GM12878 (cell line): Measurements from ENCODE around the gene PTPRD.

Experiments used
- BCLAF1 ChIP-seq: fragments of 450-650 bp; IDR thresholded peaks from 2 replicates; pipeline ENCODE4 v1.6.1; 2017; ENCODE audit warnings: antibody characterized with exemption, mild to moderate bottlenecking, moderate library complexity
- CBX5 ChIP-seq: sonication (generic); IDR thresholded peaks from 2 replicates; pipeline ENCODE4 v1.6.1; 2016; ENCODE audit warnings: low read depth, moderate library complexity, mild to moderate bottlenecking, inconsistent platforms
- CTCF ChIP-seq, 3 experiments: IDR thresholded peaks in 2 of 3; conservative IDR thresholded peaks in 1 of 3; 2 replicates each; pipeline ENCODE4 v1.5.1; 2011; ENCODE audit warnings: low read depth in 3 of 3, low read length in 3 of 3, mild to moderate bottlenecking in 3 of 3, control low read depth in 2 of 3, moderate library complexity in 2 of 3, inconsistent platforms in 1 of 3, mixed read lengths in 1 of 3; ENCODE audit not compliant: control insufficient read depth in 2 of 3, insufficient read depth in 1 of 3; ENCODE audit errors: extremely low read depth in 1 of 3
- MAX ChIP-seq: IDR thresholded peaks from 2 replicates; pipeline ENCODE4 v1.6.1; 2012; ENCODE audit warnings: low read depth, low read length, improper control_type of control experiment
- NBN ChIP-seq: fragments of 450-650 bp; IDR thresholded peaks from 2 replicates; pipeline ENCODE4 v1.6.1; 2016
- RB1 ChIP-seq: fragments of 450-650 bp; formaldehyde crosslinking; IDR thresholded peaks from 2 replicates; pipeline ENCODE4 v1.6.1; 2017; ENCODE audit warnings: mild to moderate bottlenecking, borderline replicate concordance
- RUNX3 ChIP-seq: IDR thresholded peaks from 2 replicates; pipeline ENCODE4 v1.6.1; 2012; ENCODE audit warnings: low read length, inconsistent platforms
- SPI1 ChIP-seq: IDR thresholded peaks from 2 replicates; pipeline ENCODE4 v1.6.1; 2011; ENCODE audit warnings: low read depth, mild to moderate bottlenecking, low read length, moderate library complexity, borderline replicate concordance; ENCODE audit not compliant: insufficient read depth
- SRF ChIP-seq, 2 experiments: IDR thresholded peaks; 2 replicates each; pipeline ENCODE4 v1.6.1; 2011; ENCODE audit warnings: low read depth in 2 of 2, low read length in 2 of 2, mild to moderate bottlenecking in 1 of 2, moderate library complexity in 1 of 2
- TARDBP ChIP-seq: IDR thresholded peaks from 2 replicates; pipeline ENCODE4 v1.6.1; 2016; ENCODE audit warnings: borderline replicate concordance

- TF ChIP-seq CTCF (IDR thresholded peaks at IDR 0.05 in 2 of 3, conservative IDR thresholded peaks at IDR 0.05 in 1 of 3; ENCODE audit: control insufficient read depth in 2 of 3, extremely low read depth in 1 of 3, insufficient read depth in 1 of 3, low read depth in 3 of 3, low read length in 3 of 3), result no peak
- no peak for TF ChIP-seq RUNX3
- TF ChIP-seq SRF (IDR thresholded peaks at IDR 0.05; ENCODE audit: low read depth in 2 of 2, low read length in 2 of 2), result no peak
- TF ChIP-seq SPI1, result no peak
- no peak for TF ChIP-seq RB1
- no peak for TF ChIP-seq TARDBP
- TF ChIP-seq MAX, result no peak
- TF ChIP-seq NBN, result no peak
- no peak for TF ChIP-seq CBX5
- TF ChIP-seq BCLAF1, result no peak
These were observed 1833.3 kb downstream of the PTPRD start for GRCh38 chr9:8779478-8779877.
